IMR-90 (cell line): ENCODE results near the gene BTBD6. TPM values are rescaled to one million over a fixed set of nuclear protein-coding genes. Genes with fewer than 3 reads are reported as not detected.

Experiments used
- ATAC-seq: fragments of 200-7000 bp; cut with Tn5 transposase; 2 replicates; pipeline ENCODE4 v1.9.1; 2020; ENCODE audit warnings: low read depth, mild to moderate bottlenecking, moderate library complexity
- BruUV-seq: library from RNA; stranded (reverse); fragments of 400-500 nt; replicated peaks from 2 replicates; lab custom pipeline; 2021; lab: Mats Ljungman, UMichigan
- CTCF ChIA-PET: fragments of 300-600 bp; formaldehyde crosslinking; extraction: SDS; loops from one replicate; lab custom pipeline; 2021; ENCODE audit warnings: antibody characterized with exemption; lab: Yijun Ruan, JAX
- POLR2A ChIA-PET: fragments of 300-600 bp; sonication (Branson Sonifier 250); formaldehyde crosslinking; loops from one replicate; lab custom pipeline; 2022; ENCODE audit warnings: antibody characterized with exemption; ENCODE audit not compliant: unreplicated experiment; lab: Charles Lee
- DNase-seq: peaks from one replicate; pipeline ENCODE4 v3.0.0; 2013
- H2AFZ ChIP-seq: replicated peaks from 2 replicates; pipeline ENCODE3; 2013; ENCODE audit warnings: low read length, mild to moderate bottlenecking; ENCODE audit not compliant: poor library complexity
- H2AK5ac ChIP-seq: 2 replicates; pipeline ENCODE4 v1.6.1; 2013; ENCODE audit warnings: low read depth, low read length, inconsistent platforms
- H2AK9ac ChIP-seq: replicated peaks from 2 replicates; pipeline ENCODE3; 2013; ENCODE audit warnings: mild to moderate bottlenecking, low read depth, low read length, moderate library complexity; ENCODE audit not compliant: poor library complexity
- H2BK120ac ChIP-seq: 2 replicates; pipeline ENCODE4 v1.6.1; 2013; ENCODE audit warnings: low read depth, low read length, inconsistent platforms
- H2BK15ac ChIP-seq: 3 replicates; pipeline ENCODE4 v1.6.1; 2013; ENCODE audit warnings: low read depth, low read length, inconsistent platforms
- H2BK20ac ChIP-seq: 2 replicates; pipeline ENCODE4 v1.6.1; 2013; ENCODE audit warnings: low read depth, mild to moderate bottlenecking, inconsistent platforms, low read length, moderate library complexity
- H2BK5ac ChIP-seq: 2 replicates; pipeline ENCODE4 v1.6.1; 2013; ENCODE audit warnings: mild to moderate bottlenecking, low read depth, low read length, inconsistent platforms; ENCODE audit not compliant: poor library complexity, severe bottlenecking
- H3K14ac ChIP-seq: replicated peaks from 2 replicates; pipeline ENCODE4 v1.6.1; 2013; ENCODE audit warnings: low read depth, low read length, inconsistent platforms
- H3K18ac ChIP-seq: 2 replicates; pipeline ENCODE4 v1.6.1; 2013; ENCODE audit warnings: low read depth, low read length, control low read depth
- H3K23ac ChIP-seq: 2 replicates; pipeline ENCODE4 v1.6.1; 2013; ENCODE audit warnings: low read depth, low read length, inconsistent platforms
- H3K27ac ChIP-seq: 2 replicates; pipeline ENCODE4 v1.5.1; 2013; ENCODE audit warnings: mild to moderate bottlenecking, control low read depth, low read length; ENCODE audit not compliant: insufficient read depth
- H3K27me3 ChIP-seq: 2 replicates; pipeline ENCODE4 v1.6.1; 2013; ENCODE audit warnings: low read length; ENCODE audit not compliant: control insufficient read depth, insufficient read depth
- H3K36me3 ChIP-seq: 2 replicates; pipeline ENCODE4 v1.6.1; 2013; ENCODE audit warnings: low read length, mixed read lengths; ENCODE audit not compliant: control insufficient read depth, insufficient read depth
- H3K4ac ChIP-seq: 2 replicates; pipeline ENCODE4 v1.6.1; 2013; ENCODE audit warnings: low read depth, low read length, inconsistent platforms
- H3K4me1 ChIP-seq: 2 replicates; pipeline ENCODE4 v1.6.1; 2013; ENCODE audit warnings: low read length, mixed read lengths; ENCODE audit not compliant: control insufficient read depth, insufficient read depth
- H3K4me2 ChIP-seq: 2 replicates; pipeline ENCODE4 v1.6.1; 2013; ENCODE audit warnings: low read depth, mild to moderate bottlenecking, control low read depth, low read length, moderate library complexity
- H3K4me3 ChIP-seq: 2 replicates; pipeline ENCODE4 v1.5.1; 2013; ENCODE audit warnings: low read depth, mild to moderate bottlenecking, control low read depth, low read length, moderate library complexity; ENCODE audit not compliant: insufficient read depth
- H3K56ac ChIP-seq: 2 replicates; pipeline ENCODE4 v1.6.1; 2013; ENCODE audit warnings: low read length, inconsistent platforms; ENCODE audit not compliant: insufficient read depth; ENCODE audit errors: extremely low read depth
- H3K79me1 ChIP-seq, 2 experiments: 2 replicates each; pipeline ENCODE4 v1.6.1; 2013; ENCODE audit warnings: low read length in 2 of 2, inconsistent platforms in 1 of 2, low read depth in 1 of 2
- H3K9ac ChIP-seq: 2 replicates; pipeline ENCODE4 v1.6.1; 2013; ENCODE audit warnings: low read depth, low read length, control low read depth
- H3K9me1 ChIP-seq: 2 replicates; pipeline ENCODE4 v1.6.1; 2013; ENCODE audit warnings: low read length, inconsistent platforms; ENCODE audit not compliant: insufficient read depth
- H3K9me3 ChIP-seq: 2 replicates; pipeline ENCODE4 v1.6.1; 2013; ENCODE audit warnings: low read length; ENCODE audit not compliant: control insufficient read depth, insufficient read depth
- H4K20me1 ChIP-seq: 2 replicates; pipeline ENCODE4 v1.6.1; 2013; ENCODE audit warnings: low read length, inconsistent platforms; ENCODE audit not compliant: insufficient read depth
- H4K5ac ChIP-seq: 2 replicates; pipeline ENCODE4 v1.6.1; 2013; ENCODE audit warnings: mild to moderate bottlenecking, low read depth, low read length, control low read depth
- H4K8ac ChIP-seq, 2 experiments: 2 replicates each; pipeline ENCODE4 v1.6.1; 2013; ENCODE audit warnings: low read depth in 2 of 2, low read length in 2 of 2, control low read depth in 1 of 2, inconsistent platforms in 1 of 2
- H4K91ac ChIP-seq: 2 replicates; pipeline ENCODE4 v1.6.1; 2013; ENCODE audit warnings: low read depth, low read length, inconsistent platforms; ENCODE audit not compliant: insufficient read depth
- BHLHE40 ChIP-seq: fragments of 150-350 bp; IDR thresholded peaks from 2 replicates; pipeline ENCODE4 v1.6.1; 2016; ENCODE audit warnings: mild to moderate bottlenecking, low read depth, low read length
- CHD1 ChIP-seq: IDR thresholded peaks from 2 replicates; pipeline ENCODE4 v1.6.1; 2012; ENCODE audit warnings: low read depth, low read length, improper control_type of control experiment
- MAFK ChIP-seq: IDR thresholded peaks from 2 replicates; pipeline ENCODE4 v1.6.1; 2012; ENCODE audit warnings: low read depth, low read length, improper control_type of control experiment
- MAZ ChIP-seq: IDR thresholded peaks from 2 replicates; pipeline ENCODE4 v1.6.1; 2012; ENCODE audit warnings: low read depth, mild to moderate bottlenecking, low read length, improper control_type of control experiment, moderate library complexity, borderline replicate concordance
- MXI1 ChIP-seq: IDR thresholded peaks from 2 replicates; pipeline ENCODE4 v1.6.1; 2012; ENCODE audit warnings: low read depth, mild to moderate bottlenecking, low read length, moderate library complexity, borderline replicate concordance
- NFE2L2 ChIP-seq: fragments of 150-350 bp; IDR thresholded peaks from 2 replicates; pipeline ENCODE4 v1.6.1; 2016; ENCODE audit warnings: low read depth, mild to moderate bottlenecking, low read length
- POLR2A ChIP-seq: IDR thresholded peaks from 2 replicates; pipeline ENCODE4 v1.6.1; 2012; ENCODE audit warnings: mild to moderate bottlenecking, low read depth, low read length
- RAD21 ChIP-seq: IDR thresholded peaks from 2 replicates; pipeline ENCODE4 v1.6.1; 2012; ENCODE audit warnings: low read length, improper control_type of control experiment
- WGBS, 2 experiments: methylation state at CpG; one replicate each; pipeline versions ENCODE4 v1.1.5 to v1.1.7; 2013; ENCODE audit warnings: missing lambda C conversion rate in 2 of 2; ENCODE audit not compliant: insufficient read length in 1 of 2; ENCODE audit errors: extremely low coverage in 2 of 2; 5-methylcytosine and 5-hydroxymethylcytosine counted together
- dilution Hi-C: fragments of 300-500 bp; cut with HindIII; formaldehyde crosslinking; loops from one replicate; pipeline ENCODE4 v1.14.3; 2018; ENCODE audit warnings: low sequenced_read_pairs; ENCODE audit not compliant: unreplicated experiment
- in situ Hi-C: fragments of 300-500 bp; cut with MboI; formaldehyde crosslinking; loops from 3 replicates; pipeline ENCODE4 v1.14.3; 2019; ENCODE audit warnings: low sequenced_read_pairs, inconsistent platforms, mixed read lengths
- intact Hi-C: fragments of 100-400 bp; cut with micrococcal nuclease; formaldehyde crosslinking; loops from 2 replicates; pipeline ENCODE4 v1.10.0; 2022
- polyA plus RNA-seq, 3 experiments: library from polyadenylated mRNA; depleted of rRNA; stranded (reverse); fragments of >200 nt; gene quantifications; 2 replicates each; pipeline ENCODE4 v1.2.3, GENCODE V29; 2012; ENCODE audit warnings: low replicate concordance in 1 of 3
- total RNA-seq: library from RNA; depleted of rRNA; stranded (reverse); fragments of >200 nt; gene quantifications from 2 replicates; pipeline ENCODE4 v1.2.3, GENCODE V29; 2012

The BTBD6 gene
- total and polyA plus RNA-seq, 2 of the 4 experiments (the other 2 are of a cell fraction), result 33.9 to 43.9 TPM

DNA sequence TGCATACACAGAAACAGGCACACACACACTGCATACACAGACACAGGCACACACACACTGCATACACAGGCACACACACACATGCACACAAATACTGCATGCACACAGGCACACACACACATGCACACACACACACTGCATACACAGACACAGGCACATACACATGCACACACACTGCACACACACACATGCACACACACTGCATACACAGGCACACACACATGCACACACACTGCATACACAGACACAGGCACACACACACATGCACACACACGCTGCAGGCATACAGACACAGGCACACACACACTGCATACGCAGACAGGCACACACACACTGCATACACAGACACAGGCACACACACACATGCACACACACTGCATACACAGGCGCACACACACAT is 32.7 kb upstream of the BTBD6 start:
- no peak overlapping the region for H3K14ac ChIP-seq
- H4K8ac ChIP-seq, result no peak overlapping the region
- no peaks in the 10 kb centered on the region for H3K9me3 ChIP-seq
- H3K27ac ChIP-seq, result no peak overlapping the region
- ATAC-seq (no peak), DNase-seq (no peak)
- no peaks in the 10 kb centered on the region for H3K27me3 ChIP-seq
- dilution Hi-C loops, result no loop called here
- POLR2A ChIA-PET, result no interaction called here
- H2BK120ac ChIP-seq, result no peak overlapping the region
- H3K23ac ChIP-seq, result no peak overlapping the region
- in situ Hi-C loops, result no loop called here
- peaks cover 10% of the 10 kb centered on the region for H3K9me1 ChIP-seq
- no peaks in the 10 kb centered on the region for H3K4me1 ChIP-seq
- no peak overlapping the region for H3K4ac ChIP-seq
- no peak overlapping the region for H3K56ac ChIP-seq
- CTCF ChIA-PET, result no interaction called here
- no peak overlapping the region for H2BK20ac ChIP-seq
- H2AK5ac ChIP-seq, result no peak overlapping the region
- no CpG with 5 or more reads among the region's 3 CpGs for WGBS, 2 experiments
- no peak overlapping the region for H4K91ac ChIP-seq
- H2AFZ ChIP-seq, result peak overlapping the region; percentile 21
- H4K20me1 ChIP-seq, result peaks cover 14% of the 10 kb centered on the region
- H3K4me2 ChIP-seq, result no peak overlapping the region
- BruUV-seq, result no TSS peak
- peaks cover 48% of the 10 kb centered on the region for H3K36me3 ChIP-seq
- no peak overlapping the region for H2AK9ac ChIP-seq
- no peak overlapping the region for H3K9ac ChIP-seq
- H4K5ac ChIP-seq, result no peak overlapping the region
- H3K4me3 ChIP-seq, result no peak overlapping the region
- intact Hi-C loops, result no loop called here
- H3K79me1 ChIP-seq, result peaks cover 9 to 14% of the 10 kb centered on the region in 2 experiments; a peak in 3 of 4 replicates
- no peak overlapping the region for H2BK5ac ChIP-seq
- no peak overlapping the region for H3K18ac ChIP-seq
- no peak for TF ChIP-seq MAFK
- no peak for TF ChIP-seq CHD1
- TF ChIP-seq POLR2A, result no peak
- no peak for TF ChIP-seq RAD21
- no peak for TF ChIP-seq BHLHE40
- TF ChIP-seq MAZ, result no peak
- no peak for TF ChIP-seq MXI1
- TF ChIP-seq NFE2L2, result no peak
- H2BK15ac ChIP-seq, result no peak overlapping the region
